HG03520 (cell line): ENCODE measurements around the gene PRKG1.

Source experiments
- ATAC-seq: cut with Tn5 transposase; IDR thresholded peaks from one replicate; pipeline ENCODE4 v1.9.1; 2021; ENCODE audit warnings: mild to moderate bottlenecking, moderate library complexity; ENCODE audit not compliant: unreplicated experiment

Gene PRKG1

GRCh38 chr10:51894771-51895578 is 820.7 kb downstream of the PRKG1 start:
- no peak for ATAC-seq

- ATAC-seq: no peak
Observed at GRCh38 chr10:51896849-51897248, 822.6 kb downstream of the PRKG1 start.

- no peak for ATAC-seq
Observed at GRCh38 chr10:51897560-51897959, 823.3 kb downstream of the PRKG1 start.

- ATAC-seq: no peak
Observed at GRCh38 chr10:51900180-51900579, 825.9 kb downstream of the PRKG1 start.

GRCh38 chr10:51903675-51904074 is 829.4 kb downstream of the PRKG1 start:
- no peak for ATAC-seq

- no peak for ATAC-seq
Observed at GRCh38 chr10:51905032-51905431, 830.7 kb downstream of the PRKG1 start.

- ATAC-seq: no peak
Observed at GRCh38 chr10:51907361-51907760, 833.1 kb downstream of the PRKG1 start.

- no peak for ATAC-seq
Observed at GRCh38 chr10:51910189-51910588, 835.9 kb downstream of the PRKG1 start.

- no peak for ATAC-seq
Observed at GRCh38 chr10:51910596-51910995, 836.3 kb downstream of the PRKG1 start.

- no peak for ATAC-seq
Observed at GRCh38 chr10:51911723-51912122, 837.4 kb downstream of the PRKG1 start.

- no peak for ATAC-seq
Observed at GRCh38 chr10:51915031-51915542, 840.8 kb downstream of the PRKG1 start.

- ATAC-seq: peak; percentile 16
Observed at GRCh38 chr10:51918440-51918839, 844.2 kb downstream of the PRKG1 start.

- ATAC-seq: peak; percentile 54
Observed at GRCh38 chr10:51918884-51919325, 844.6 kb downstream of the PRKG1 start.

- no peak for ATAC-seq
Observed at GRCh38 chr10:51920672-51921071, 846.4 kb downstream of the PRKG1 start.

GRCh38 chr10:51924359-51924758 is 850.1 kb downstream of the PRKG1 start:
- no peak for ATAC-seq

GRCh38 chr10:51926337-51926736 is 852.0 kb downstream of the PRKG1 start:
- no peak for ATAC-seq

GRCh38 chr10:51928162-51928561 is 853.9 kb downstream of the PRKG1 start:
- ATAC-seq: no peak

- ATAC-seq: peak; percentile 62
Observed at GRCh38 chr10:51932530-51932929, 858.2 kb downstream of the PRKG1 start.

GRCh38 chr10:51934373-51934772 is 860.1 kb downstream of the PRKG1 start:
- ATAC-seq: no peak

- ATAC-seq: no peak
Observed at GRCh38 chr10:51935341-51935740, 861.1 kb downstream of the PRKG1 start.

GRCh38 chr10:51937308-51938140 is 863.2 kb downstream of the PRKG1 start:
- no peak for ATAC-seq
